HG03342 (cell line): ENCODE results near the gene DCST2.
"Not testable (repeated sequence)": the region's sequence is repeated elsewhere in the genome, so short reads cannot be mapped to it uniquely, and the experiment has no call there.

Experiments used
- ATAC-seq: cut with Tn5 transposase; IDR thresholded peaks from one replicate; pipeline ENCODE4 v1.9.1; 2021; ENCODE audit warnings: mild to moderate bottlenecking, moderate library complexity; ENCODE audit not compliant: unreplicated experiment

The DCST2 gene

DNA sequence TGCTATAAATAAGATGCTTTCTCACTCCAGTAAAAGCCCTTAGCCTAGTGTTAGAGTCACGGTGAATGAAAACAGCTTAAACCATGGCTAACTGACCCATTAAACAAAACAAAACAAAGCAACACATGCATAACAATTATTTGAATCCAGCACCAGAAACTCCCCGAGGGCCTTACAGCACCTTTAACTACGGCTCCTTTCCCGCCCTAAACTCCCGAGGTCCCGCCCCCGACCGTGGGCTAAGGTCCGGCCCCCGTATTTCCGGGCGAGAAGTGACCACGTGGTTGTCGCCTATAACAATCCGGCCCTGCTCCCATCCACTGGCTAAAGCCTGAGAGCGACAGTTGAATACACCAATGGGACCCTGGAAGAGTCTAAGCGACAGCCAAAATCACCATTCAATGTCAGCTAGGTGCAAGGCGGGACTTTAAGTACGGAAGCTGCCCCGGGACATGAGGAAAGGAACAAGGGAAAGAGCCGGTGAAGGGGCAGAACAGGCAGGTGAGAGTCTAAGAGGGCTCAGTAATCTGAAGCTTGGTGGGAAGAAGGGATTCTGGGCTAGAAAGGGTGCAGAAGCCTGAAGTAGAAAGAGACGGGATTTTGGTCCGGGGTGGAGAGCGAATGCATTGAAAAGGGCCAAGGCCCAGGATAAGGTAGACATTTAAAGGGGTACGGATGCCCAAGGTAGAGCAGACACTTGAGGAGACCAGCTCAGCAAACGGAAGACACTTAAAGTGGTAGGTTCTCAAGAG, 50.5 kb downstream of the DCST2 start, which contains the start of gene FLAD1:
Gene FLAD1 (plus strand): TSS at position 448 of the 752 bp plus-strand sequence. CDS start 351 bp downstream, outside the sequence.
- ATAC-seq: peak; percentile 98

DNA sequence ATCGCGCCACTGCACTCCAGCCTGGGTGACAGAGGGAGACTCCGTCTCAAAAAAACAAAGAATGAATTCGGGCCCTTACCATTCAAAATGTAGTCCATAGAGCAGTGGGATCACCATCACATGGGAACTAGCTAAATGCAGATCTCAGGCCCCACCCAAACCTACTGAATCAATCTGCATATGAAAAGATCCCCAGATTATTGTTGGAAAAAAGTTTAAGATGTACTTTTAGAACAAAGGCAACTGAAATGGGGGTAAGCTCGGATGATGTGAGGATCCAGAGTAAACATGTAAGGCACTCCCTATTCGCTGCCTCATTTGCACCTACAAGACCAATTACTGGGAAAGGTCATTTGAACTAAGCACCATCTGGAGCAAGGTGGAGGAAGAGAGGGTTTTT, 51.2 kb downstream of the DCST2 start:
- ATAC-seq: no peak

DNA sequence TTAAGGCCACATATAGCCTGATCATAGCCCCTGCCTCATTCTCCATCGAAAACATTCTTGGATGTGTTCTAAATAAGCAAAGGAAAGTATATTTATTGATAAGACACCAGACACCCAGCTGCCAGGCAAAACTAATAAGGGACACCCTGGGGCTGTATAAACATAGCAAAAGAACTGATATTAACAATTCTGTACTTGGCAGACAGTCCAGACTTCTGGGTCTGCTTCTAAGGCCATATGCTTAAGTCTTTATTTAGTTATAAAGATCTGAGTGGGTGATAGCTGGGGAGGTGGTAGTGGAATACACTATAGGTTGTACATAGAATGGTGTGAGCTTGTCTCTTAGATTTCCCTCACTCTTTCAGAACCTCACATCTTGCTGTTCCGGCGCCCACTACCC, 55.2 kb downstream of the DCST2 start:
- ATAC-seq: no peak

DNA sequence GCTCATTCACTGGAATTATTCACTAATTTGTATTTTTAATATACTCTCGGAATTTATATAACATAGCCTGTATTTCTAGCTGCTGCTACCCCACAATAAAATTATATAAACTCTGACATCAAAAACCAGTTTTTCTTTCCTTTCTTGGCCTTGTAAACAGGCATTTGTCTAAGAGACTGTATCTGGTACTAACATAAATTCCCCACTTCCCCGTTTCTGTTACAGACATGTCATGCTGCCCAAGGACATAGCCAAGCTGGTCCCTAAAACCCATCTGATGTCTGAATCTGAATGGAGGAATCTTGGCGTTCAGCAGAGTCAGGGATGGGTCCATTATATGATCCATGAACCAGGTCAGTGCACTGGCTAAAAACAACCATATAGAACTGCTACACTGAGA, 55.8 kb downstream of the DCST2 start:
- ATAC-seq: not testable (repeated sequence)

GRCh38 chr1:154975409-154976059, 58.0 kb downstream of the DCST2 start:
- ATAC-seq: no peak

DNA sequence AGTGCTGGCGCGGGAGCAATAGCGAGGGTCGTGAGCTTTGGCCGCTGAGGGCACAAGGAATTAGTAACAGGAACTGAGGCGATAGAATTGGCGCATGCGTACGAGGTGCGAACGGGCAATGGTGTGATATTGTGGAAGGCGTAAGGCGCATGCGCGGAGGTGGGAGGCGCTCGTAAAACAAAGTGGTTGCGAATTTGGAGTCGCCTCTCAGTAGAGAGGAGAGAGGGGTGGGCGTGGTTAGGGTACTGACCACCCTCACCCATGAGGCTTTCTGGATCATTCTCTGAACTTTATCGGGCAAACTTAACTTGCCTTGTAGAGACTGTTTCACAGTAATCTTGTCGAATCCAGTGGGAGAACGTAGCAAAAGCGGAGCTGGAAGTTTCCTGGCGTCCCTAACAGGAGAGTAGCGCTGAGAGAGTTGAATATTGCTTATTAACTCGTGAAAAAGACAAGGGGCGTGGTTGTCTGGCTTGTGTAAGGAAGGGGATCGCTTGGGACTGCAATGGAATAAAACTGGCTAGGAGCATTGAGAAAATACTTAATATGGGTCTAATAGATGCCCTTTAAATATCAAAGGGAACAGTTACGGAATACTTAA, 58.7 kb downstream of the DCST2 start:
- ATAC-seq: peak; percentile 29

GRCh38 chr1:154974102-154974807, 59.3 kb downstream of the DCST2 start, which contains the start of gene CKS1B:
Gene CKS1B (plus strand): TSS chr1:154974681. CDS start chr1:154974746, 65 bp downstream.
- ATAC-seq: peak; percentile 71

DNA sequence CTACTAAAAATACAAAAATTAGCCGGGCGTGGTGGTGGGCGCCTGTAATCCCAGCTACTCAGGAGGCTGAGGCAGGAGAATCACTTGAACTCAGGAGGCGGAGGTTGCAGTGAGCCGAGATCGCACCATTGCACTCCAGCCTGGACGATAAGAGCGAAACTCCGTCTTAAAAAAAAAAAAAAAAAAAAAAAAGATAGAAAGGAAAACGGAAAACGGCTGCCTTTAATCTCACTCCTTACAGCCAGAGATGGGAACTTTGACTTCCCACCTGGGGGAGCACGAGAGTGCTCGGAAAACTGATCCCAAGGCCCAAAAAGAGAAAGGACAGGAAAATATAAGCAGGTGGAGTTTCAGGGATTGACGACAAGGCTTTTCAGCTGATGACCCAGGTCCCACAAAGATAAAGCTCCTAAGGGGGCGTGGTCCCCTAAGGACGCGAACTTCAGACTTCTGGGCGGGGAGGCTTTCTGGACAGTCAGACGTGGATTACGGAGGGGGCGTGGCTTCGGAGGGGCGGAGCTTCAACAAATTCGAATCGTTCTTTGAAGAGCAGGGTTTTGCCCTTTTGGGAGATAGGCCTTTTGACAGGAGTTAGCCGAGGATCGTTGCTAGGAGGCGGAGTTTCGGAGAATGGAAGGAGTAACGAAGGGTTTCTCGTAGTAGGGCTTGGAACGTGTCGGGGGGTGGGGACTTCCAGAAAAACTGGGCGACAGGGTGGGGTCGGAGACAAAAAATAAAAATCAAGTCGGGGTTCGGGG, 60.1 kb downstream of the DCST2 start:
- ATAC-seq: peak; percentile 15

DNA sequence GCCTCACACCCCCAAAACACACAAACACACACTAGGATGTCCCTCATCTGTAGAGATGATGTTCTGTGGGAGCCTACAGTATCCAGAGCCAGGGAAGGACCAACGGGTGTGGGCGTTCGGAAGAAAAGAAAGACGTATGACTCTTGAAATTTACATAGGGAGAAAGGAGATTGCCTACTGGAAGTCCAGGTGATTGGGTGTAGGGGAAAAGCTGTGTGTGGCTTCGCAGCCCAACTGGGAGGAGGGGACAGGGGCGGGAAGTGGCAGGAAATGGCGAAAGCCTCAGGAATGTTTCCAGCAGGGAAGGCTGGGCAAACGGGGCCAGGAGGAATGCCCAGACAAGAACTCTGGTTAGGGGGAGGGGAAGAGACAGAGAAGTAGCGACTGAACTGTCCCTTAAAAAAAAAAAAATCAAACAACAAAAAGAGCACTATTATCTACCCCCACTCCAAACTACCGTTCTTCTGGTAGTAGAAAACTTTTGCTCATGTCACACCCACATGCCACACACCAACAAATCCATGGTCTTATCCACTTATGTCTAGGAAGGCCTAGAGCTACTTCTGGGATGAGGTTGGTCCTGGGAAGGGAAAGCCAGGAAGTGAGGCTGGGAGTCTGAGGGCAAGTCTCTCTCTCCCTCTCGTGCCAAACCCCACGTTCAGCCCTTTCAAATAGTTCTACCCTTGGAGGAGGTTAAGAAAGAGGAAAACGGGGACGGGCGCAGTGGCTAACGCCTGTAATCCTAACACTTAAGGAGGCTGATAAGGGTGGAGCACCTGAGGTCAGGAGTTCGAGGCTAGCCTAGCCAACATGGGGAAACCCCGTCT, 60.9 kb downstream of the DCST2 start:
- ATAC-seq: no peak

DNA sequence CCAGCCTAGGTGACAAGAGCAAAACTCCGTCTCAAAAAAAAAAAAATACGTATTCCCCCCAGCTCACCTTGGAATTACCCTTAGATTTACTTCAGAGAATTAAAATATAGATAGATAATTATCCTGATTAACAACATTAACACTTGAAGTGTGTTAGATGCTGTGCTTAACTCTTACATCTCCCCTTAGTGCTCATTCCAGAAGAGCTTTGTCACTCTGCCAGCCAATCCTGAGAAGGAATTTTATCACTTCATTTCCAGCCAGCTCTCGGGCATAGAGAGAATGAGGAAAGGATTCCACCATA, 61.4 kb downstream of the DCST2 start:
- ATAC-seq: no peak

DNA sequence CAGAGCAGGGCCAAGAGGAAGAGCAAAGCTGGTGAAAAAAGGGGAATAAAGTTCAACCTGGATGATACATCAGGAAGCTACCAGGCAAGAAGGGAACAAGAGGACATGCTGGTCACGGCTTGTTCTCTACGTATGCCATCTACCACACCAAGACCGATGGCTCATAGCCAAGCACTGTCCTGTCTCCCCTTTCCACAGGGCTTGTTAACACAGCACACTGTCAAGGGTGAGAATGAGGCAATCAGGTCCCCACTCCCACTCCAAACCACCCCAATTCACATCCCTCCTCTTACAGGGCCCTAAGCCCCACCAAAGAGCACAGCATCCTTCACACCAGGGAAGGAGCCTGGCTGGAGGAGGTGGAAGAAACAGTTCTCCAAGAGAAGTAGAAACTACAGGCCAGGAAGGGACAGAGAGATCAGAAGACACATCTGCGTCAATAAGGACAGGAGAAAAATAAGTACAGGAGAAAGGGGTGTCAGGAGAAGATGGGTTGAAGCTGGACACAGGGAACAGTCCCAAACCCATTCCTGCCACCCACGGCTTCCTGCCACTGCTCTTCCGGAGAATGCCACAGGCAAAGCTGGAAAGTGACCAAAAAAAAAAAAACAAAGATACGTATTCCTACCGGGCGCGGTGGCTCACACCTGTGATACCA, 62.1 kb downstream of the DCST2 start:
- ATAC-seq: no peak

DNA sequence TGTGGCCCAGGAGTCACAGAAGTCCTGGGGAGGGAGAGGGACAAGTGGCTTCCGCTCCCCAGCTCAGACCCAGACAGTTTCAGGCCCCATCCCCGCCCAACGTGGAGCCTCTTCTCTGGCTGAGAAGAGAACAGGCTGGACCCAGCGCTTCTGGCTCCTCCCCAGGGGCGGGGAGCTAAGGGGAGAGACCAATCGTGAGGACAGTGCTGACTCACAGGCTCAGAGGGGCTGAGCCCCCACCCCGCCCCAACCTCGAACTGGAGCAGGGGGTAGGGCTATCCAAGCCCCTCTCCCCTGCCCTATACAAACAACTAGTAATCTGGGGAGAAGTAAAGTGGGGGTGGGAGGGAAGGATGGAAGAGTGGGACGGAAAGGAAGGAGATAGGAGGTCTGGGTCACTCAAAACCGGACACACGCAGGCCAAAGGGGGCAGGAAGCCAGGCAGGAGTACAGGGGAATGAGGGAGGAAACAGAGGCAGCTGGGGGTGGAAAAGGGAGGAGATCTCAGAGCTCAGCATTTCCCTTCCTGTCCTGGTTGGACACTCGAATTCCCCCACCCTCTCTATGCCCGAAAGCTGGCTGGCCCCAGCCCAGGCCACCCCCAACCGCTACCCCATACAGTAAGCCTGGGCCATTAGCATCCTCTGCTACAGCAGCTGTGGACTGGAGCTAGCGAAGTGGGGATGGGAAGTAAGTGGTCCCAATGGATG, 62.8 kb downstream of the DCST2 start, which contains the start of gene SHC1:
Gene SHC1 (minus strand): TSS at position 117 of the 710 bp plus-strand sequence. CDS start 221 bp downstream, outside the sequence.
- ATAC-seq: peak; percentile 27

GRCh38 chr1:154969860-154970452, 63.6 kb downstream of the DCST2 start:
- no peak for ATAC-seq

GRCh38 chr1:154969246-154969645, 64.3 kb downstream of the DCST2 start:
- ATAC-seq: no peak

- no peak for ATAC-seq
These were observed 64.8 kb downstream of the DCST2 start for GRCh38 chr1:154968731-154969130.
